ENCODE data around the gene FAM20C.

- TF ChIP-seq POLR2A (IDR thresholded peaks at IDR 0.05) (no peak), POLR2AphosphoS5 (IDR thresholded peaks at IDR 0.05) (no peak)
- TF ChIP-seq, protein P1, sequence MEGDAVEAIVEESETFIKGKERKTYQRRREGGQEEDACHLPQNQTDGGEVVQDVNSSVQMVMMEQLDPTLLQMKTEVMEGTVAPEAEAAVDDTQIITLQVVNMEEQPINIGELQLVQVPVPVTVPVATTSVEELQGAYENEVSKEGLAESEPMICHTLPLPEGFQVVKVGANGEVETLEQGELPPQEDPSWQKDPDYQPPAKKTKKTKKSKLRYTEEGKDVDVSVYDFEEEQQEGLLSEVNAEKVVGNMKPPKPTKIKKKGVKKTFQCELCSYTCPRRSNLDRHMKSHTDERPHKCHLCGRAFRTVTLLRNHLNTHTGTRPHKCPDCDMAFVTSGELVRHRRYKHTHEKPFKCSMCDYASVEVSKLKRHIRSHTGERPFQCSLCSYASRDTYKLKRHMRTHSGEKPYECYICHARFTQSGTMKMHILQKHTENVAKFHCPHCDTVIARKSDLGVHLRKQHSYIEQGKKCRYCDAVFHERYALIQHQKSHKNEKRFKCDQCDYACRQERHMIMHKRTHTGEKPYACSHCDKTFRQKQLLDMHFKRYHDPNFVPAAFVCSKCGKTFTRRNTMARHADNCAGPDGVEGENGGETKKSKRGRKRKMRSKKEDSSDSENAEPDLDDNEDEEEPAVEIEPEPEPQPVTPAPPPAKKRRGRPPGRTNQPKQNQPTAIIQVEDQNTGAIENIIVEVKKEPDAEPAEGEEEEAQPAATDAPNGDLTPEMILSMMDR (IDR thresholded peaks at IDR 0.05) = no peak
Measured at GRCh38 chr7:144454-144826, 47.9 kb upstream of the FAM20C start.

All from gastroesophageal sphincter (tissue), 3 donors.